IMR-90 (cell line): ENCODE results near the gene SLC24A3. TPM values are rescaled to one million over a fixed set of nuclear protein-coding genes. Genes with fewer than 3 reads are reported as not detected.
A peak's percentile ranks its signal among the peaks of the same experiment; 100 is the strongest.

Source experiments
- ATAC-seq: fragments of 200-7000 bp; cut with Tn5 transposase; 2 replicates; pipeline ENCODE4 v1.9.1; 2020; ENCODE audit warnings: low read depth, mild to moderate bottlenecking, moderate library complexity
- BruUV-seq: library from RNA; stranded (reverse); fragments of 400-500 nt; replicated peaks from 2 replicates; lab custom pipeline; 2021; lab: Mats Ljungman, UMichigan
- CTCF ChIA-PET: fragments of 300-600 bp; formaldehyde crosslinking; extraction: SDS; loops from one replicate; lab custom pipeline; 2021; ENCODE audit warnings: antibody characterized with exemption; lab: Yijun Ruan, JAX
- POLR2A ChIA-PET: fragments of 300-600 bp; sonication (Branson Sonifier 250); formaldehyde crosslinking; loops from one replicate; lab custom pipeline; 2022; ENCODE audit warnings: antibody characterized with exemption; ENCODE audit not compliant: unreplicated experiment; lab: Charles Lee
- DNase-seq: peaks from one replicate; pipeline ENCODE4 v3.0.0; 2013
- H2AFZ ChIP-seq: replicated peaks from 2 replicates; pipeline ENCODE3; 2013; ENCODE audit warnings: low read length, mild to moderate bottlenecking; ENCODE audit not compliant: poor library complexity
- H2AK5ac ChIP-seq: 2 replicates; pipeline ENCODE4 v1.6.1; 2013; ENCODE audit warnings: low read depth, low read length, inconsistent platforms
- H2AK9ac ChIP-seq: replicated peaks from 2 replicates; pipeline ENCODE3; 2013; ENCODE audit warnings: mild to moderate bottlenecking, low read depth, low read length, moderate library complexity; ENCODE audit not compliant: poor library complexity
- H2BK120ac ChIP-seq: 2 replicates; pipeline ENCODE4 v1.6.1; 2013; ENCODE audit warnings: low read depth, low read length, inconsistent platforms
- H2BK15ac ChIP-seq: 3 replicates; pipeline ENCODE4 v1.6.1; 2013; ENCODE audit warnings: low read depth, low read length, inconsistent platforms
- H2BK20ac ChIP-seq: 2 replicates; pipeline ENCODE4 v1.6.1; 2013; ENCODE audit warnings: low read depth, mild to moderate bottlenecking, inconsistent platforms, low read length, moderate library complexity
- H2BK5ac ChIP-seq: 2 replicates; pipeline ENCODE4 v1.6.1; 2013; ENCODE audit warnings: mild to moderate bottlenecking, low read depth, low read length, inconsistent platforms; ENCODE audit not compliant: poor library complexity, severe bottlenecking
- H3K14ac ChIP-seq: replicated peaks from 2 replicates; pipeline ENCODE4 v1.6.1; 2013; ENCODE audit warnings: low read depth, low read length, inconsistent platforms
- H3K18ac ChIP-seq: 2 replicates; pipeline ENCODE4 v1.6.1; 2013; ENCODE audit warnings: low read depth, low read length, control low read depth
- H3K23ac ChIP-seq: 2 replicates; pipeline ENCODE4 v1.6.1; 2013; ENCODE audit warnings: low read depth, low read length, inconsistent platforms
- H3K27ac ChIP-seq: 2 replicates; pipeline ENCODE4 v1.5.1; 2013; ENCODE audit warnings: mild to moderate bottlenecking, control low read depth, low read length; ENCODE audit not compliant: insufficient read depth
- H3K27me3 ChIP-seq: 2 replicates; pipeline ENCODE4 v1.6.1; 2013; ENCODE audit warnings: low read length; ENCODE audit not compliant: control insufficient read depth, insufficient read depth
- H3K36me3 ChIP-seq: 2 replicates; pipeline ENCODE4 v1.6.1; 2013; ENCODE audit warnings: low read length, mixed read lengths; ENCODE audit not compliant: control insufficient read depth, insufficient read depth
- H3K4ac ChIP-seq: 2 replicates; pipeline ENCODE4 v1.6.1; 2013; ENCODE audit warnings: low read depth, low read length, inconsistent platforms
- H3K4me1 ChIP-seq: 2 replicates; pipeline ENCODE4 v1.6.1; 2013; ENCODE audit warnings: low read length, mixed read lengths; ENCODE audit not compliant: control insufficient read depth, insufficient read depth
- H3K4me2 ChIP-seq: 2 replicates; pipeline ENCODE4 v1.6.1; 2013; ENCODE audit warnings: low read depth, mild to moderate bottlenecking, control low read depth, low read length, moderate library complexity
- H3K4me3 ChIP-seq: 2 replicates; pipeline ENCODE4 v1.5.1; 2013; ENCODE audit warnings: low read depth, mild to moderate bottlenecking, control low read depth, low read length, moderate library complexity; ENCODE audit not compliant: insufficient read depth
- H3K56ac ChIP-seq: 2 replicates; pipeline ENCODE4 v1.6.1; 2013; ENCODE audit warnings: low read length, inconsistent platforms; ENCODE audit not compliant: insufficient read depth; ENCODE audit errors: extremely low read depth
- H3K79me1 ChIP-seq, 2 experiments: 2 replicates each; pipeline ENCODE4 v1.6.1; 2013; ENCODE audit warnings: low read length in 2 of 2, inconsistent platforms in 1 of 2, low read depth in 1 of 2
- H3K9ac ChIP-seq: 2 replicates; pipeline ENCODE4 v1.6.1; 2013; ENCODE audit warnings: low read depth, low read length, control low read depth
- H3K9me1 ChIP-seq: 2 replicates; pipeline ENCODE4 v1.6.1; 2013; ENCODE audit warnings: low read length, inconsistent platforms; ENCODE audit not compliant: insufficient read depth
- H3K9me3 ChIP-seq: 2 replicates; pipeline ENCODE4 v1.6.1; 2013; ENCODE audit warnings: low read length; ENCODE audit not compliant: control insufficient read depth, insufficient read depth
- H4K20me1 ChIP-seq: 2 replicates; pipeline ENCODE4 v1.6.1; 2013; ENCODE audit warnings: low read length, inconsistent platforms; ENCODE audit not compliant: insufficient read depth
- H4K5ac ChIP-seq: 2 replicates; pipeline ENCODE4 v1.6.1; 2013; ENCODE audit warnings: mild to moderate bottlenecking, low read depth, low read length, control low read depth
- H4K8ac ChIP-seq, 2 experiments: 2 replicates each; pipeline ENCODE4 v1.6.1; 2013; ENCODE audit warnings: low read depth in 2 of 2, low read length in 2 of 2, control low read depth in 1 of 2, inconsistent platforms in 1 of 2
- H4K91ac ChIP-seq: 2 replicates; pipeline ENCODE4 v1.6.1; 2013; ENCODE audit warnings: low read depth, low read length, inconsistent platforms; ENCODE audit not compliant: insufficient read depth
- MAFK ChIP-seq: IDR thresholded peaks from 2 replicates; pipeline ENCODE4 v1.6.1; 2012; ENCODE audit warnings: low read depth, low read length, improper control_type of control experiment
- MAZ ChIP-seq: IDR thresholded peaks from 2 replicates; pipeline ENCODE4 v1.6.1; 2012; ENCODE audit warnings: low read depth, mild to moderate bottlenecking, low read length, improper control_type of control experiment, moderate library complexity, borderline replicate concordance
- WGBS, 2 experiments: methylation state at CpG; one replicate each; pipeline versions ENCODE4 v1.1.5 to v1.1.7; 2013; ENCODE audit warnings: missing lambda C conversion rate in 2 of 2; ENCODE audit not compliant: insufficient read length in 1 of 2; ENCODE audit errors: extremely low coverage in 2 of 2; 5-methylcytosine and 5-hydroxymethylcytosine counted together
- dilution Hi-C: fragments of 300-500 bp; cut with HindIII; formaldehyde crosslinking; loops from one replicate; pipeline ENCODE4 v1.14.3; 2018; ENCODE audit warnings: low sequenced_read_pairs; ENCODE audit not compliant: unreplicated experiment
- in situ Hi-C: fragments of 300-500 bp; cut with MboI; formaldehyde crosslinking; loops from 3 replicates; pipeline ENCODE4 v1.14.3; 2019; ENCODE audit warnings: low sequenced_read_pairs, inconsistent platforms, mixed read lengths
- intact Hi-C: fragments of 100-400 bp; cut with micrococcal nuclease; formaldehyde crosslinking; loops from 2 replicates; pipeline ENCODE4 v1.10.0; 2022
- polyA plus RNA-seq, 3 experiments: library from polyadenylated mRNA; depleted of rRNA; stranded (reverse); fragments of >200 nt; gene quantifications; 2 replicates each; pipeline ENCODE4 v1.2.3, GENCODE V29; 2012; ENCODE audit warnings: low replicate concordance in 1 of 3
- total RNA-seq: library from RNA; depleted of rRNA; stranded (reverse); fragments of >200 nt; gene quantifications from 2 replicates; pipeline ENCODE4 v1.2.3, GENCODE V29; 2012

The SLC24A3 gene
- total and polyA plus RNA-seq, 2 of the 4 experiments (the other 2 are of a cell fraction) = not detected

DNA sequence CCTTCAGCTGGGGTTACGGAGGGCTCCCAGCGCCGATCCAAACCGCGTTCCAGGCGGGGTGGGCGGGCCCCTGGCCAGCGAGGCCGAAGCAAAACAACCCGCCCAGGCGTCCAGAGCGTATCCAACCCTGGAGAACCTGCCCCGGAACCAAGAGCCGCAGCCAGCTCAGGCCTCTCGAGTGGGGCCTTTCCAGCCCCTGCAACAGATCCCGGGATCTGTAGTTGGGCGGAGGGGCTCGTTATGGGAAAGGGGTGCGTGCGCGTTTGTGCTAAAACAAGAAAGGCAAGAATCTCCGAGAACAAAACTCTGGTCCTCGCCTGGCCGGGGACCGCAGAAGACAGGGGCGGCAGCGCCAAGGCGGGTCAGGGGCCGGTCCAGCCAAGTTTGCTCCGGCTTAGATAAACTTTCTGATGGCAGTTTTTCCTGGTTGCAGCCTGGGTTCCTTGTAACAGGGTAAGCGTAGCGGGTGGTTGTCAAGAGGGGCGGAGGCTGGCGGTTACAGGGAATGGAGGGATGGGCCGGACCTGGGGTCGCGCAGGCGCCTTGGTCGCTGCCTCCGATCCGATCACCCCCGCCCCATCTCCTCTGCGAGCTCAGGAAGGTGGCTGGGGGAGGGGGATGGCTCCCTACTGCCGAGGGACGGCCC is 545.2 kb downstream of the SLC24A3 start:
- Histone ChIP-seq H3K4me2 (peak overlapping the region; percentile 89), H3K56ac (peak overlapping the region; percentile 88), H2BK15ac (peak overlapping the region; percentile 58; the same call in 2 of the 3 replicates), H3K27me3 (no peaks in the 10 kb centered on the region), H3K4me3 (peak overlapping the region; percentile 72), H3K18ac (peak overlapping the region; percentile 88), H3K36me3 (peaks cover 2% of the 10 kb centered on the region; the same call in 1 of the 2 replicates), H2BK5ac (peak overlapping the region; percentile 41), H2BK120ac (peak overlapping the region; percentile 69), H3K23ac (peak overlapping the region; percentile 36; the same call in 1 of the 2 replicates), H2AK9ac (peak overlapping the region; percentile 63), H3K27ac (peak overlapping the region; percentile 78), H2BK20ac (no peak overlapping the region), H4K8ac (peak overlapping the region; percentile 65 to 79; a peak in 3 of 4 replicates), H3K14ac (peak overlapping the region; percentile 74), H3K9me3 (no peaks in the 10 kb centered on the region), H3K4me1 (peaks cover 8% of the 10 kb centered on the region), H2AFZ (peak overlapping the region; percentile 92), H3K4ac (peak overlapping the region; percentile 96), H3K9me1 (peaks cover 12% of the 10 kb centered on the region), H4K91ac (peak overlapping the region; percentile 90), H3K79me1 (peaks cover 7 to 54% of the 10 kb centered on the region in 2 experiments; a peak in 3 of 4 replicates), H3K9ac (peak overlapping the region; percentile 89), H2AK5ac (peak overlapping the region; percentile 66; the same call in 1 of the 2 replicates), H4K5ac (peak overlapping the region; percentile 51), H4K20me1 (no peaks in the 10 kb centered on the region; the same call in 1 of the 2 replicates)
- in situ Hi-C loops = no loop called here
- intact Hi-C loops = loop anchor here (1.0 to 5.0 kb wide), 2 partner anchors 58 to 65 kb away; no protein-coding TSS in a partner anchor
- CTCF ChIA-PET = no interaction called here
- POLR2A ChIA-PET = interaction anchor here (0.6 to 1.0 kb wide), 7 partner anchors 18 to 1071 kb away, joined by 3 to 7 read pairs (median 5); no protein-coding TSS in a partner anchor
- BruUV-seq = no TSS peak
- DNase-seq = peak; percentile 87
- dilution Hi-C loops = no loop called here
- ATAC-seq = peak; percentile 88
- WGBS, 2 experiments = 0% methylated on average over 16 of the region's 45 CpGs; no CpG with 5 or more reads in 1 of the 2 experiments
- TF ChIP-seq MAFK = no peak
- peak; percentile 82; the same call in 1 of the 2 replicates for TF ChIP-seq MAZ
